Esophagus muscularis mucosa (tissue), 4 donors: Measurements from ENCODE around the gene INPP5A. TPM values are rescaled to one million over a fixed set of nuclear protein-coding genes. Genes with fewer than 3 reads are reported as not detected.

ENCODE experiments used
- DNase-seq: peaks from one replicate; pipeline ENCODE4 v3.0.0-alpha.2; 2017; ENCODE audit errors: extremely low spot score
- H3K27ac ChIP-seq, 4 donors: fragments of 200-600 bp; sonication (generic); replicated peaks in 1 of 4; 1 replicate in 3 of 4; 2 replicates in 1 of 4; pipeline ENCODE4 v1.5.1; 2016 to 2019; ENCODE audit warnings: mild to moderate bottlenecking in 1 of 4
- H3K27me3 ChIP-seq, 4 donors: fragments of 200-600 bp; sonication (generic); one replicate each; pipeline versions ENCODE4 v1.5.1 to v1.6.0; 2016 to 2019
- H3K36me3 ChIP-seq, 4 donors: fragments of 200-600 bp; sonication (generic); one replicate each; pipeline ENCODE4 v1.5.1; 2016 to 2019
- H3K4me1 ChIP-seq, 4 donors: fragments of 200-600 bp; sonication (generic); one replicate each; pipeline ENCODE4 v1.5.1; 2016 to 2019
- H3K4me3 ChIP-seq, 4 donors: fragments of 200-600 bp; sonication (generic); 1 replicate in 2 of 4; 2 replicates in 2 of 4; pipeline ENCODE4 v1.5.1; 2016 to 2019; ENCODE audit warnings: mild to moderate bottlenecking in 4 of 4, moderate library complexity in 1 of 4
- H3K9me3 ChIP-seq, 4 donors: fragments of 200-600 bp; sonication (generic); 1 replicate in 3 of 4; 2 replicates in 1 of 4; pipeline ENCODE4 v1.5.1; 2016 to 2019
- CTCF ChIP-seq, 3 experiments: fragments of 200-600 bp in 2 of 3; fragments of 450-650 bp in 1 of 3; sonication (generic) in 2 of 3; IDR thresholded peaks; one replicate each; pipeline ENCODE4 v1.5.1; 2017 to 2019; ENCODE audit warnings: antibody characterized with exemption in 3 of 3, mild to moderate bottlenecking in 2 of 3, moderate library complexity in 1 of 3
- EP300 ChIP-seq: sonication (generic); formaldehyde crosslinking; IDR thresholded peaks from one replicate; pipeline ENCODE4 v1.6.1; 2017; ENCODE audit warnings: antibody characterized with exemption
- POLR2A ChIP-seq: fragments of 450-650 bp; IDR thresholded peaks from one replicate; pipeline ENCODE4 v1.6.1; 2017; ENCODE audit warnings: antibody characterized with exemption, moderate library complexity, mild to moderate bottlenecking, low read depth
- POLR2AphosphoS5 ChIP-seq, 2 donors: sonication (generic); formaldehyde crosslinking; IDR thresholded peaks; one replicate each; pipeline ENCODE4 v1.6.1; 2017; ENCODE audit warnings: antibody characterized with exemption in 2 of 2
- WGBS: methylation state at CpG from one replicate; pipeline ENCODE4 v1.1.5; 2018; 5-methylcytosine and 5-hydroxymethylcytosine counted together
- intact Hi-C: fragments of 100-400 bp; cut with DNase I; formaldehyde crosslinking; loops from one replicate; pipeline ENCODE4 v1.15.1; 2023
- total RNA-seq, 4 donors: library from RNA; depleted of rRNA; stranded (reverse); fragments of >200 nt; gene quantifications; one replicate each; pipeline versions ENCODE4 v1.1.0 to v1.2.1, GENCODE V29; 2016

Gene INPP5A
- total RNA-seq, 4 donors from 2014 or later = 234 to 301 (median 245) TPM

GRCh38 chr10:132809232-132810140 is 271.9 kb downstream of the INPP5A start:
- intact Hi-C loops = no loop called here
- no peak for DNase-seq
- WGBS = 91% methylated on average over 18 of the region's 38 CpGs

GRCh38 chr10:132810141-132810806 is 272.7 kb downstream of the INPP5A start:
- WGBS = 87% methylated on average over 32 of the region's 39 CpGs
- no peaks in the 10 kb centered on the region for H3K9me3 ChIP-seq
- no peak for DNase-seq
- no peak overlapping the region for H3K27ac ChIP-seq
- no peak overlapping the region for H3K4me3 ChIP-seq
- intact Hi-C loops = no loop called here
- H3K27me3 ChIP-seq = peaks cover 0 to 66% (median 2%) of the 10 kb centered on the region in 4 donors
- H3K36me3 ChIP-seq = no peaks in the 10 kb centered on the region
- H3K4me1 ChIP-seq = no peaks in the 10 kb centered on the region
- TF ChIP-seq CTCF (IDR thresholded peaks at IDR 0.05) (no peak), EP300 (no peak), POLR2A (no peak), POLR2AphosphoS5 (IDR thresholded peaks at IDR 0.05) (no peak)

More at GRCh38 chr10:132809232-132810140, 271.9 kb downstream of the INPP5A start:
- Histone ChIP-seq H3K4me3 (no peak overlapping the region), H3K4me1 (no peaks in the 10 kb centered on the region), H3K27ac (no peak overlapping the region), H3K27me3 (peaks cover 0 to 58% (median 2%) of the 10 kb centered on the region in 4 donors), H3K9me3 (no peaks in the 10 kb centered on the region), H3K36me3 (no peaks in the 10 kb centered on the region)
- TF ChIP-seq POLR2A (no peak), POLR2AphosphoS5 (IDR thresholded peaks at IDR 0.05) (no peak), CTCF (IDR thresholded peaks at IDR 0.05) (no peak), EP300 (no peak)

GRCh38 chr10:132810807-132811700 is 273.5 kb downstream of the INPP5A start:
- no peak for DNase-seq
- Histone ChIP-seq H3K27ac (no peak overlapping the region), H3K4me1 (no peaks in the 10 kb centered on the region), H3K4me3 (no peak overlapping the region), H3K36me3 (no peaks in the 10 kb centered on the region), H3K9me3 (no peaks in the 10 kb centered on the region), H3K27me3 (peaks cover 0 to 72% (median 2%) of the 10 kb centered on the region in 4 donors)
- WGBS = 55% methylated on average over 11 of the region's 33 CpGs
- no peak for TF ChIP-seq EP300
- TF ChIP-seq CTCF (IDR thresholded peaks at IDR 0.05) = no peak
- TF ChIP-seq POLR2AphosphoS5 (IDR thresholded peaks at IDR 0.05) = no peak
- no peak for TF ChIP-seq POLR2A
- intact Hi-C loops = no loop called here

- DNase-seq = no peak
- TF ChIP-seq POLR2AphosphoS5 (IDR thresholded peaks at IDR 0.05) (no peak), CTCF (IDR thresholded peaks at IDR 0.05) (no peak), POLR2A (no peak), EP300 (no peak)
- no peaks in the 10 kb centered on the region for H3K36me3 ChIP-seq
- no peaks in the 10 kb centered on the region for H3K4me1 ChIP-seq
- intact Hi-C loops = no loop called here
- no peak overlapping the region for H3K4me3 ChIP-seq
- no CpG with 5 or more reads among the region's 26 CpGs for WGBS
- no peaks in the 10 kb centered on the region for H3K9me3 ChIP-seq
- no peak overlapping the region for H3K27ac ChIP-seq
- H3K27me3 ChIP-seq = peaks cover 0 to 81% (median 6%) of the 10 kb centered on the region in 4 donors
Measured at GRCh38 chr10:132811891-132812481, 274.4 kb downstream of the INPP5A start.
